Measurements from ENCODE around the gene C12orf76. TPM values are rescaled to one million over a fixed set of nuclear protein-coding genes. Genes with fewer than 3 reads are reported as not detected.

The C12orf76 gene
- total RNA-seq, 1 experiment from 2014 or later, result 9.7 TPM

DNA sequence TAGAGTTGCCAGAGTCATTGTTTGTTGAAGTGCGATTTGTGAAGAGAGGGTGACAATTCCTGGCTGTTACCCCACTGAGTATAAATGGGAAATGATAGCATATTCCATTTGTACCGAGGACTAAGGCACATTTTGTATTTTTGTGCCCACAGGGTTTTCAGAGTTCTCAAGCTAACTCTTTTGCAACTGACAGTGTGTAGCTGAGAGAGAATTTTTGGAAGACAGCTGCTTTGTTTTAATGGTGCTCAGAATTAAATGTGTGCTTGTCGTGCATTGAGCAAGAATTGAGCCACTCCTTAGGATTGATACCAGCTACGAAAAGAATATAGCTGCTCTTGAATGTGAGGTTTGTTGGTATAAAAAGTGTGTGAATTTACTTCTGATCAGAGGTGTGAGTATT is 27.4 kb downstream of the C12orf76 start:
- peaks cover 19 to 22% of the 10 kb centered on the region in 2 experiments for H3K4me1 Mint-ChIP-seq

More for the DNA sequence above, 27.4 kb downstream of the C12orf76 start:
- Histone ChIP-seq H3K23me2 (ENCODE audit: insufficient read length, low read depth, low read length, poor library complexity, severe bottlenecking) (no peaks in the 10 kb centered on the region), H3K27ac (ENCODE audit: insufficient read length, low read depth, low read length) (no peak overlapping the region), H3K9me3 (ENCODE audit: control insufficient read depth, low read depth, low read length) (no peaks in the 10 kb centered on the region), H3K79me1 (ENCODE audit: insufficient read depth, low read depth, low read length, poor library complexity, severe bottlenecking) (no peaks in the 10 kb centered on the region), H3K27me3 (ENCODE audit: insufficient read depth, low read length) (no peaks in the 10 kb centered on the region), H3T11ph (ENCODE audit: low read length) (no peak overlapping the region), H3K18ac (ENCODE audit: insufficient read length, low read depth, low read length) (no peak overlapping the region), H3K79me2 (ENCODE audit: insufficient read depth, low read length) (no peaks in the 10 kb centered on the region), H3K14ac (ENCODE audit: insufficient read depth, low read length) (no peak overlapping the region), H2BK5ac (ENCODE audit: insufficient read length, low read length) (no peak overlapping the region), H3K4me2 (ENCODE audit: insufficient read depth, insufficient read length, low read length) (no peak overlapping the region), H3K56ac (ENCODE audit: insufficient read length, low read depth, low read length) (no peak overlapping the region), H2BK12ac (ENCODE audit: insufficient read length, low read depth, low read length) (no peak overlapping the region), H2AFZ (ENCODE audit: low read length) (no peak overlapping the region), H3K4me1 (ENCODE audit: insufficient read depth, low read length) (peaks cover 3% of the 10 kb centered on the region; the same call in 1 of the 2 replicates), H2AK5ac (ENCODE audit: insufficient read length, low read length) (no peak overlapping the region), H2BK20ac (ENCODE audit: low read depth, low read length, poor library complexity, severe bottlenecking) (no peak overlapping the region), H3K9ac (ENCODE audit: extremely low read depth, insufficient read length, low read length) (no peak overlapping the region), H2BK15ac (ENCODE audit: low read depth, low read length) (no peak overlapping the region), H2BK120ac (ENCODE audit: low read depth, low read length, poor library complexity, severe bottlenecking) (no peak overlapping the region), H4K20me1 (ENCODE audit: control insufficient read depth, insufficient read depth, insufficient read length) (no peaks in the 10 kb centered on the region), H3K4ac (ENCODE audit: low read depth, low read length) (no peak overlapping the region), H4K5ac (ENCODE audit: insufficient read length, low read depth, low read length) (no peak overlapping the region), H4K8ac (replicated peaks; ENCODE audit: insufficient read length, low read depth, low read length) (no peak overlapping the region), H4K91ac (ENCODE audit: insufficient read length, low read depth, low read length) (no peak overlapping the region), H3K23ac (ENCODE audit: insufficient read length, low read depth, low read length) (no peak overlapping the region)
- H3K4me3 Mint-ChIP-seq, result no peak overlapping the region
- H3K36me3 Mint-ChIP-seq (ENCODE audit: insufficient read depth in 1 of 3, low read depth in 3 of 3), result peaks cover 2 to 25% (median 4%) of the 10 kb centered on the region in 3 experiments; a peak in 4 of 7 replicates
- TF ChIP-seq, protein P1, sequence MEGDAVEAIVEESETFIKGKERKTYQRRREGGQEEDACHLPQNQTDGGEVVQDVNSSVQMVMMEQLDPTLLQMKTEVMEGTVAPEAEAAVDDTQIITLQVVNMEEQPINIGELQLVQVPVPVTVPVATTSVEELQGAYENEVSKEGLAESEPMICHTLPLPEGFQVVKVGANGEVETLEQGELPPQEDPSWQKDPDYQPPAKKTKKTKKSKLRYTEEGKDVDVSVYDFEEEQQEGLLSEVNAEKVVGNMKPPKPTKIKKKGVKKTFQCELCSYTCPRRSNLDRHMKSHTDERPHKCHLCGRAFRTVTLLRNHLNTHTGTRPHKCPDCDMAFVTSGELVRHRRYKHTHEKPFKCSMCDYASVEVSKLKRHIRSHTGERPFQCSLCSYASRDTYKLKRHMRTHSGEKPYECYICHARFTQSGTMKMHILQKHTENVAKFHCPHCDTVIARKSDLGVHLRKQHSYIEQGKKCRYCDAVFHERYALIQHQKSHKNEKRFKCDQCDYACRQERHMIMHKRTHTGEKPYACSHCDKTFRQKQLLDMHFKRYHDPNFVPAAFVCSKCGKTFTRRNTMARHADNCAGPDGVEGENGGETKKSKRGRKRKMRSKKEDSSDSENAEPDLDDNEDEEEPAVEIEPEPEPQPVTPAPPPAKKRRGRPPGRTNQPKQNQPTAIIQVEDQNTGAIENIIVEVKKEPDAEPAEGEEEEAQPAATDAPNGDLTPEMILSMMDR (conservative IDR thresholded peaks at IDR 0.05), result no peak
- no peaks in the 10 kb centered on the region for H3K27me3 Mint-ChIP-seq (ENCODE audit: low read depth)
- WGBS (ENCODE audit: extremely low coverage, insufficient read length, low lambda C conversion rate), result no CpG with 5 or more reads among the region's 4 CpGs
- no peaks in the 10 kb centered on the region for H3K9me3 Mint-ChIP-seq
- DNase-seq, result no peak
- H3K27ac Mint-ChIP-seq, result no peak overlapping the region

Data from H9 (cell line).